Choroid plexus epithelial cell (primary cell): ENCODE data around the gene GTSF1L.

Experiments used
- DNase-seq: peaks from one replicate; pipeline ENCODE4 v3.0.0-alpha.2; 2010; ENCODE audit warnings: low read depth
- H3K4me3 ChIP-seq: 2 replicates; pipeline ENCODE4 v1.5.1; 2011; ENCODE audit warnings: low read depth, mild to moderate bottlenecking, control low read depth, low read length, moderate library complexity
- TF ChIP-seq, protein P1 (sequence below): conservative IDR thresholded peaks from 2 replicates; pipeline ENCODE4 v1.5.1; 2011; ENCODE audit warnings: low read depth, mild to moderate bottlenecking, control low read depth, inconsistent platforms, low read length, moderate library complexity

GTSF1L gene

DNA sequence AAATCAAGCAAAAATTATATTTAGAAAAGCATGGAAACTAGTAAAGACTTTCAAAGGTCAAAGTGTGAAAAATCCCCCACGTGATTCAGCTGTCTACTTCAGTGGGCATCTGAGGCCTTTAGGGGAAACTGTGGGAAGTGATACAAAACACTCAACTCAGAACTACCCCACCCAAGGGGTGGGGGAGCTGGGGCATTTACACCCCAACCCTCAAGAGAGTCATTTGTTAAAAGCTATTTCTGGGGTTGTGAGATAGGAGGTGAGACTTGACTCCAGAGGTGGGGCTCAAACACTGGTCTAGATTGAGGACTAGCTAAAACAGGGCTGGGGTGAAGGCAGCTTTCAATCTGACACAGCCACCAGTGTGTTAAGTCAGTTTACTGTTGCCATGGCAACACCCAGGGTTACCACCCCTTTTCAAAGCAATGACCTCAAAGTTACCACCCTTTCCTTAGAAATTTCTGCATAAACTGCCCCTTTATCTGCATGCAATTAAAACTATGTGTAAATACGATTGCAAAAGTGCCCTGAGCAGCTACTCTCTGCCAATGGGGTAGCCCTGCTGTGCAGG is 9.9 kb upstream of the GTSF1L start:
- peak; percentile 41 for DNase-seq
- TF ChIP-seq, protein P1, sequence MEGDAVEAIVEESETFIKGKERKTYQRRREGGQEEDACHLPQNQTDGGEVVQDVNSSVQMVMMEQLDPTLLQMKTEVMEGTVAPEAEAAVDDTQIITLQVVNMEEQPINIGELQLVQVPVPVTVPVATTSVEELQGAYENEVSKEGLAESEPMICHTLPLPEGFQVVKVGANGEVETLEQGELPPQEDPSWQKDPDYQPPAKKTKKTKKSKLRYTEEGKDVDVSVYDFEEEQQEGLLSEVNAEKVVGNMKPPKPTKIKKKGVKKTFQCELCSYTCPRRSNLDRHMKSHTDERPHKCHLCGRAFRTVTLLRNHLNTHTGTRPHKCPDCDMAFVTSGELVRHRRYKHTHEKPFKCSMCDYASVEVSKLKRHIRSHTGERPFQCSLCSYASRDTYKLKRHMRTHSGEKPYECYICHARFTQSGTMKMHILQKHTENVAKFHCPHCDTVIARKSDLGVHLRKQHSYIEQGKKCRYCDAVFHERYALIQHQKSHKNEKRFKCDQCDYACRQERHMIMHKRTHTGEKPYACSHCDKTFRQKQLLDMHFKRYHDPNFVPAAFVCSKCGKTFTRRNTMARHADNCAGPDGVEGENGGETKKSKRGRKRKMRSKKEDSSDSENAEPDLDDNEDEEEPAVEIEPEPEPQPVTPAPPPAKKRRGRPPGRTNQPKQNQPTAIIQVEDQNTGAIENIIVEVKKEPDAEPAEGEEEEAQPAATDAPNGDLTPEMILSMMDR: no peak
- no peak overlapping the region for H3K4me3 ChIP-seq

DNA sequence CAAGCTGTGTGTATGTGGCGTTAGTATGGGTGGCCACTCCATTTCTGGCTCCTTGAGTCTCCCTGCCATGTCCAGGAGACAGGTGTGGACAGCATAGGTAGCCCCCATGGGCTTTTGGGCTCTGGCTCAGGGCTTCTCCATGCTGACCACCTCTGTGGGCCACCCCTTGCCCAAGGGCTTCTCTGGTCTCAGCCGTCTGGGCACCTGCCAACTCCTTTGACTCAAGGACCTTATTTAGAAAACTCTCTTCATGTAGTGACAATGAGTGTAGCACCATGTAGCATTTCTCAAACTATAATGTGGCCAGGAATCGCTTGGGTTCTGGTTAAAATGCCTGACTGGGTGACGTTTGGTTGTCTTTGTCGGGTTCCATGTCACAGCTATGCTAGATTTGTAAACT is 5.1 kb upstream of the GTSF1L start:
- H3K4me3 ChIP-seq: no peak overlapping the region
- TF ChIP-seq, protein P1: no peak
- no peak for DNase-seq

DNA sequence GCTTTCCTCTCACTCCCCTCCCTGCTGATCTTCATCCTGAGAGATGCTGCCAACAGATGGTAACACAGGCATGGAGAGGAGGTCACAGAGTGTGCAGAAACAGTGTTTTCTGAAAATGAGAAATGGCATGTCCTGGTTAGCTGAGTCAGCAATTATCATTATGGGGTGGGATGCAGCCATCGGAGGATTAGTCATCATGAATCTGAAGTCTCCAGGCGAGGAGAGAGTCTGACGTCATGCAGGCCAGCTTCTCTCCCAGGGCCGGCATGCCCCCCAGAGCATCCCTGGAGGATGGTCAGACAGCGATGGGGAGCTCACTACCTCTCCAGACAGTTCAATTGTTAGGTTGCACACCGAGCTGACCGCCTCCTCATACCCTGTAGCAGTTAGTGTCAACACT is 4.7 kb upstream of the GTSF1L start:
- TF ChIP-seq, protein P1: no peak
- peak; percentile 71 for DNase-seq
- H3K4me3 ChIP-seq: no peak overlapping the region

DNA sequence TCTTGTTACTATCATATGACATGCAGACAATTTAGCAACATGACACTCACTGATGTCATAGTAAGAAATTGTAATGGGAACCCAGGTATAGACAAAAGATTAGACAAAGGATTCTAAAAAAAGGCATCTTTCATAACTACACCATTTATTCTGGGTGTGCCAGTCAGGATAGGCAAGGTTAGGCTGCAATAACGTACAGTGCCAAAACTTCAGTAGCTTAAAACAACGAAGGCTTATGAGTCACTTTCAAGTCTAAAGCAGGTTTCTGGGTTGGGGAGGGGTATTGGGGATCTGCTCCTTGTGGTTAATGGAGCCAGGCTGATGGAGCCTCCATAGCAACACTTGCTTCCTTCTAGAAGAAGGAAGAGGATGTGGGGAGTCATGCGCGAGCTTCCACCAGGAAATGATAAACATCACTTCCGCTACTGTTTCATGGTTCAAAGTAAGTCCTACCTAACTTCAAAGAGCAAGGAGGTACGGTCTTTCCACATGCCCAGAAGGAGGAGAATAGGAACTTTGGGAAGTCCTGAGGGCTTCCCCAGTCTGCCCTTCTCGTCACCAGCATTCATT is 2.0 kb upstream of the GTSF1L start:
- TF ChIP-seq, protein P1: no peak
- no peak overlapping the region for H3K4me3 ChIP-seq
- DNase-seq: no peak

DNA sequence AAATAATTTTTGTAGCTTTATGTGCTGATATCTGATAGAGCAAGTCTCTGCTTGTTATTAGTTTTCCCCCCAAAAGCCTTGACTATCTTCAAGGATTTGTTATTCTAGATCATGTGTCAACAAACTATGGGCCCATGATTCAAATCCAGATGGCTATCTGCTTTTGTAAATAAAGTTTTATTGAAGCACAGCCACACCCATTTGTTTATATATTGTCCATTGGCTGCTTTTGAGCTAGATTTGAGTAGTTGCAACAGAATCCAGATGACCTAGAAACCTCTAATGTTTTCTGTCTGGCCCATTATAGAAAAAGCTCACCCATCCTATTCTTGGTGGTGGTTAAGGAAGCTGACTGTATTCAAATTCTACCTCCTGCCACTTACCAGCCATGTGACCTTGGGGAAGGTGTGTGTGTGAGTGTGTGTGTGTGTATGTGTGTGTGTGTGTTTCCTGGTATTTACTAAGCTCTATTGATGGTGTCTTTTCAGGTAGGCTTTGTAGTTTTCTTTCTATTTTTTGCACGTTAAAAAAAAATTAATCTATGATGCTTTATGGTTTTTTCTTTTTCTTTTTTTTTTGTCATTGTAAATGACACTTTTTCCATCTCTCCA is 1.3 kb upstream of the GTSF1L start:
- DNase-seq: no peak
- TF ChIP-seq, protein P1: no peak
- H3K4me3 ChIP-seq: no peak overlapping the region

DNA sequence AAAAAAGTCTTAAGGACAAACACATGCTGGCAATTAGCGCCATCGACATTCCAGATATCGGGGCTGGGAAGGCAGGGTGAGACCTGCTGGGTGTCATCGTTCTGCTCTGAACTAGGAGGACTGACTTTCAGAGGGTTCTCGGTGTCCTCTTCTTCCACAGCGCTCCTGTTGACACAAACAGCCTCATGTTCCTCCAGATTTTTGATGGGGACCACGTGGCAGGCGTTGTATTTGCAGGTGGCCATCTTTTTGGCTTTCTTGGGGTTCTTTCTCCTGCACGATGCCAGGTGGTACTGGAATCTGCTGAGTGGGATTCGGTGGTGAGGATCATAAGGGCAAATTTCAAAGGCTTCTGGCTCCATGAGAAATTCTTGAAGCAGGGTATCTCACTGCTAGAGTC is 469 bp downstream of the GTSF1L start:
- H3K4me3 ChIP-seq: no peak overlapping the region
- TF ChIP-seq, protein P1: no peak
- DNase-seq: no peak

DNA sequence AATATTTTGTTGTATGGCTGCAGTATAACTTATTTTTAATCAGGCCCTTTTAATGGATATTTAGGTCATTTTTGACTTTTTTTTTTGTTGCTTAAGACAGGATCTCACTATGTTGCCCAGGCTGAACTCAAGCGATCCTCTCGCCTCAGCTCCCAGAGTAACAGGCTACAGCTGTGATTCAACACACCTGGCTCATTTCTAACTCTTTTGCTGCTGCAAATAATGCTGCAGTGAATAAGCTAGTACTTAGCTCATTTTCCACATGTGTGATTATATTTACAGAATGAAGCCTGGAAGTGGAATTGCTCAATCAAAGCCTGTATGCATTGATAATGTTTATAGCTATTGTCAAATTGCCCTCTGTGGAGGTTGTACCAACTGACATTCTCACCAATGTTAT is 1.1 kb downstream of the GTSF1L start:
- DNase-seq: peak; percentile 24
- TF ChIP-seq, protein P1: no peak
- H3K4me3 ChIP-seq: no peak overlapping the region
